Eye (tissue), 1 donor: ENCODE data around the gene IFNAR1.
"Not testable (repeated sequence)": the region's sequence is repeated elsewhere in the genome, so short reads cannot be mapped to it uniquely, and the experiment has no call there.

Source experiments
- DNase-seq: peaks from one replicate; pipeline ENCODE4 v3.0.0-alpha.2; 2015

Gene IFNAR1

DNA sequence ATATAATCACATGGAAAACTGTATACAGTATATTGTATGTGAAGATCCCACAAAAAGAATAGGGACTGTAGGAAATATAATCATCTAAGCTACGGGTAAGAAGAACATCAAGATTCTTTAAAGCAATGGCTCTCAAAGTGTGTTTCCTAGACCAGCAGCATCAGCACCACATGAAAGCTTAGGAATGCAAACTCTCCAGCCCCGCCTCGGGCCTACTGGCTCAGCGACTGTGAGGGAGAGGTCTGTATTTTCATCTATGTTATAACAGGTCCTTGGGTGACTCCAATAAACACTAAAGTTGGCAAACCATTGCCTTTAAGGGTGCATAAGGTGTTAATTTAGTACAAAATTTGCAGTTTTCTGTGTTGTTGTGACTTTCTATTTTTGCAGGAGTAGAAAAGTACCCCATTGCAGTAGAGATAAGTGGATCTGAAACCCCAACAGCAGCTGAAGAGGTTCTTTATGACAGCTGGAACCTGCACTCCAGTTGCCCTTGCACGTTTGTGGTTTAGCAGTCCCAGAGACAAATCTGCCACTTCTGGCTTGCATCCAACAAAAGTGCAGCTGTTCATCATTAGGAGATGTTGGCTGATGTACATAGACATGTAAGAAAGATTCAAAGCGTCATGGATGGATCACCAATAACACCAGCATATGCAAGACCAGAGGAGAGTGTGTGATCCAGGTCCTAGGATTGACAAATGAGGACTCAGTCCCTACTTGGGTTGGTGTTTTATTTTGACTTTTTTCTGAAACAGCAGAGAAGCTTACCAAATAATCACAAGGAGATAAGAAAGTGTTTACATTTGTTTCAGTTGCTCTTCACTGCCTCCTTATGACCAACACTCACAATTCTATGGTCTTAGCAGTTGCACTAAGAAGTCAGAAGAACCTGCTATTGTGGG is 15.9 kb upstream of the IFNAR1 start:
- peak; percentile 68 for DNase-seq

DNA sequence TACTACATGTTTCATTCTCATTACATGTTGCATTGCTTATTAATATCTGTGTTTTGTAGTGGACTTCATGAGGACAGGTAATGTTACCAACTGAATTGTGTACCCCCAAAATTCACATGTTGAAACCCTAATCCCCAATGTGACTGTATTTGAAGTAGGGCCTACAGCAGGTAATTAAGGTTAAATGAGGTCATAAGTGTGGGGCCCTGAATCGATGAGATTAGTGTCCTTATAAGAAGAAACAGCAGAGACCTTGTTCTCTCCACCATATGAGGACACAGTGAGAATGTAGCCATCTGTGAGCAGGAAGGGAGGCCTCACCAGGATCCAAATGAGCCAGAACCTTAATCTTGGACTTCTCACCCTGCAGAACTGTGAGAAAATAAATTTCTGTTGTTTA is 15.0 kb upstream of the IFNAR1 start:
- DNase-seq, result no peak

DNA sequence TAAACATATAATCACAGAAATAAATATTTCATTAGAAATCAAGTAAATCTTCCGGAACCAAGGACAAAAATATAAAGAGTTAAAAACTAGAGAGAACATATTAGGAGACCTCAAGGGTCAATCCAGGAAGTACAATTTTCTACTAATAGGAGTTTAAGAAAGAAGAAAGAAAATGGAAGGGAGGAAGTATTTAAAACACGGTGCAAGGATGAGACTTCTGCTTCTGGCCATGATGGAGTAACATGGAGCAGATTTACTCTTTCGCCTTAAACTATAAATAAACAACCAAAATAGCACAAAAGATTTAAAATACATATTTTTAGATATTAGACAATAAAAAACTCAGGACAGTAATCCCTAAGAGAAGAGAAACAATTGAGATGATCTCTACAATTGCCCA is 12.6 kb upstream of the IFNAR1 start:
- DNase-seq, result no peak

DNA sequence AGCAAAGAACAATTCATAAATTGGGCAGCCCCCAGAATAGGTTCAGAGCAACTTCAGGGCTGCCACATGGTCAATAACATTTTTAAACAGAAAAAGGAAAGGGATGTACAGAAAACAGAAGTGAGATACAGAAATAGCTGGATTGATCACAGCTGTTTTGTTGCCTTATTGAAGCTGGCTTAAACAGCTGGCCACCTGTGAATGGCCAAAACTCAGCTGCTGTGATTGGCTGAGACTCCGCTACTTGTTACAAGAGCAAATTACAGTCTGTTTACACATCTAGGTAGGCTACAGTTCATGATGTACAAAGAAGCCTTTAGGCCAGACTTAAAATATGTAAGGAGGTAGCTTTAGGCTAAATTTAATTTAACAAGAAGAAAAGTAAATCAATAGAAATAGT is 11.6 kb upstream of the IFNAR1 start:
- no peak for DNase-seq

DNA sequence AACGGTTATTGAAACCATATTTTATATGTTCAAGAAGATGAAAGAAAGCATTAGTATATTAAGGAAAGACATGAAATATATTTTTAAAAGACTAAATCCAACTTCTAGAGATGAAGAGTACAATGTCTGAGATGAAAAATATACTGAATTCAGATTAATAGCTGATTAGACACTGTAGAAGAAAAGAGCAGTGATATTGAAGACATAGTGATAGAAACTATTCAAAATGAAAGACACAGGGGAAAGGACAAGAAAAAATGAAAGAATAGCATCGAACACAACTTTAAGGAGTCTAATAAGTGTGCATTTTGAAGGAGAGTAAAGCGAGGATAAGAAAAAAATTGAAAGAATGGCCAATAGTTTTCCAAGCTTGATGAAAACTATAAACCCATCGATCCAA is 11.2 kb upstream of the IFNAR1 start:
- DNase-seq, result no peak

DNA sequence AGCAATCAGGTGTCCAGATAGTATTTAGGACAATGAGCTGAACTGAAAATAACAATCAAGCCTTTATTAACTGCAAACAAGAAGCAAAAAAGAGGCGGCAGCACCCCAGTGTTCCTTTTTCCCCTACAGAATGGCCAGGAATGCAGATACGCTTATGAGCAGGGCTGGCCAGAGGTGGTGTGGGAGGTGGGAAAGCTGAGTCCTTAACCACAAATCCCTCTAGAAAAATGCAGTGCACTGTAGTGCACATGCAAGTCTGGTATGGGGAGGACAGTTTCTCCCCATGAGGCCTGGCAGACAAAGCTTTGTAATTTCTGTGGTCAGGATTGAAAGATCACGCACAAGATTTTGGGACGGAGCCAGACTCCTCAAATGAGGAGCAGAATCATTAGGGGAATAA is 10.7 kb upstream of the IFNAR1 start:
- DNase-seq, result no peak

DNA sequence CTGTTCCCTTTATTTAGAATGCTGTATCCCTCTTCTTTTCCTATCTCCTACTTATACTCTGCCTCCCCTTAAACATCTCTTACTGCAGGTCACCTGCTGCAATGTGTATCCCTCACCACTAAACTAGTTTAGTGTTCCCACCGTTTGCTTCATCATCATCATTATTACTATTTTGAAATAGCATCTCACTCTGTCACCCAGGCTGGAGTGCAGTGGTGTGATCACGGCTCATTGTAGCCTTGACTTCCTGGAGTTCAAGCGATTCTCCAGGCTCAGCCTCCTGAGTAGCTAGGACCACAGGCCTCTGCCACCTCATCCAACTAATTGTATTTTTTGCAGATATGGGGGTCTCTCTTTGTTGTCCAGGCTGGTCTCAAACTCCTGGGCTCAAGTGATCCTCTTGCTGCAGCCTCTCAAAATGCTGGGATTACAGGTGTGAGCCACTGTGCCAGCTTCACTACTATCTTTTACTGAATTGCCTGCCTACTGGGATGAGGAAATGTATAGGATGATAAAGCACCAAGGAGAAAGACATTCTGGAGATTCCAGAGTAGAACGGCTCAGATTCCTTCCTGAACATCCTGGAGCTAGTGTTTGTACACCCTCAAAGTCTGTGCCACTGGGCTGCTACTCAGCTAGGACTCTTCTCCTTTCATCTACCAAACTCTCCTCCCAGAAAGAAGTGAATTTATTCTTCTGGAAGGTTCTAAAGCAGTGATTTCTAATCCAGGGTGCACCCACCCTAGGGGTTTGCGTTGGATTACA is 8.6 kb upstream of the IFNAR1 start:
- no peak for DNase-seq

DNA sequence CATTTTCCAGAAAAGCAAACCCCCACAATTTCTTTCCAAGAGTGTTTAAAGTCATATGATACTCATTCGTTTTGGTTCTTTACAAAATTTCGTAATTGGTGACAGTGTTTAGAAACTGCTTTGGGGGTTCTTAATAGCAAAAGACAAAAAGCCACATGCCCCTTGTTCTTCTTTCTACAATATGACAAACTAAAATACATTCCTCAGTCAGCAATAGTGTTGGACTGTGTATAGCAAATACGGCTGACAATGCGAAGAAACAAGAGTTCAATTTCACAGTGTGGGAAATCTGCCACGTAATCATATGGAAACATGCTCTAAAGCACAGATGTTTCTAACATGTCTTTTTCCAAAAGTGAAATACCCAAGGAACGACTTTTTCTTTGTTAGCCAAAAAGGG is 7.6 kb upstream of the IFNAR1 start:
- DNase-seq, result peak; percentile 64

DNA sequence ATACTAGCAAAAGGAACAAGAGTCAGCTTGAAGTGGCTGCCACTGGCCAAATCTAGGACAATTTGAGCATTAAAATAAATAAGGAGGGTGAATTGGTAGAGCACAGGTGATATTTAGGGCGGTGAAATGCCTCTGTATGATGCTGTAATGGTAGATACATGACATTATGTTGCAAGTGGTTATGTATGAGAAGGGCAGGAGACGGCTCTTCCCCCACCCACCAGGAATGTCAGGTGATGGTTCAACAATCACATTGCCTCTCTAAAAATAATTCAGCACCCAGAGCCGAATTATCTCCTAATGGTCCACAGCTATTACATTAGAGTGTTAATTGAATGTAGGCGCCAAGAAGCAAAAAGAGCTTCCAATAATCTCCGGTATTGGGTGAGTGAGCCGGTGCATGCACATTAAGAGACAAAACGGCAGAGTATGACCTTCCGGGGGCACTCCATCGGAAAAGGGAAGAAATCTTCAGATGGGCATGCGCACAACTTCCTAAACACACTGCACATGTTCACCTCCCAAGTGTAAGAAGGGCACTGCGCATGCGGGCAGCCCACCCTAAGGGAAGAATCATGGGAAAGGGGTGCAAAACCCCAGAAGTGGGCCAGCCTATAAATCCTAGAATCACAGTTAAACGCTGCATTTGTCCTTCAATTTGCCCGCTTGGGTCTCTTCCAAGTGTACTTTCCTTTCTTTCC is 6.8 kb upstream of the IFNAR1 start:
- no peak for DNase-seq

DNA sequence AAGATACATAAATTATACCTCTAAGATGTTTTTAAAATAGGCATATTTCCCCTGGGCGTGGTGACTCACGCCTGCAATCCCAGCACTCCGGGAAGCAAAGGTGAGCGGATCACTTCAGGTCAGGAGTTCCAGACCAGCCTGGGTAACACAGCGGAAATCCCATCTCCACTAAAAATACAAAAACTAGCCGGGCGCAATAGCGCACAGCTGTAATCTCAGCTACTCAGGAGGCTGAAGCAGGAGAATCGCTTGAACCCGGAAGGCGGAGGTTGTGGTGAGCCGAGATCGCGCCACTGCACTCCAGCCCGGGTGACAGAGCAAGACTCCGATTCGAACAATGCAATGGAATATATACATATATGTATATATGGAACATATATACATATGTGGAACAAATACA is 3.8 kb upstream of the IFNAR1 start:
- not testable (repeated sequence) for DNase-seq

DNA sequence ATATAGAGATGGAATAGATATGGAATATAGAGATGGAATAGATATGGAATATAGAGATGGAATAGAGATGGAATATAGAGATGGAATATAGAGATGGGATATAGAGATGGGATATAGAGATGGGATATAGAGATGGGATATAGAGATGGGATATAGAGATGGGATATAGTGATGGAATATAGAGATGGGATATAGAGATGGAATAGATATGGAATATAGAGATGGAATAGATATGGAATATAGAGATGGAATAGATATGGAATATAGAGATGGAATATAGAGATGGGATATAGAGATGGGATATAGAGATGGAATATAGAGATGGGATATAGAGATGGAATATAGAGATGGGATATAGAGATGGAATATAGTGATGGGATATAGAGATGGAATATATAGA is 1.2 kb upstream of the IFNAR1 start:
- DNase-seq, result not testable (repeated sequence)

DNA sequence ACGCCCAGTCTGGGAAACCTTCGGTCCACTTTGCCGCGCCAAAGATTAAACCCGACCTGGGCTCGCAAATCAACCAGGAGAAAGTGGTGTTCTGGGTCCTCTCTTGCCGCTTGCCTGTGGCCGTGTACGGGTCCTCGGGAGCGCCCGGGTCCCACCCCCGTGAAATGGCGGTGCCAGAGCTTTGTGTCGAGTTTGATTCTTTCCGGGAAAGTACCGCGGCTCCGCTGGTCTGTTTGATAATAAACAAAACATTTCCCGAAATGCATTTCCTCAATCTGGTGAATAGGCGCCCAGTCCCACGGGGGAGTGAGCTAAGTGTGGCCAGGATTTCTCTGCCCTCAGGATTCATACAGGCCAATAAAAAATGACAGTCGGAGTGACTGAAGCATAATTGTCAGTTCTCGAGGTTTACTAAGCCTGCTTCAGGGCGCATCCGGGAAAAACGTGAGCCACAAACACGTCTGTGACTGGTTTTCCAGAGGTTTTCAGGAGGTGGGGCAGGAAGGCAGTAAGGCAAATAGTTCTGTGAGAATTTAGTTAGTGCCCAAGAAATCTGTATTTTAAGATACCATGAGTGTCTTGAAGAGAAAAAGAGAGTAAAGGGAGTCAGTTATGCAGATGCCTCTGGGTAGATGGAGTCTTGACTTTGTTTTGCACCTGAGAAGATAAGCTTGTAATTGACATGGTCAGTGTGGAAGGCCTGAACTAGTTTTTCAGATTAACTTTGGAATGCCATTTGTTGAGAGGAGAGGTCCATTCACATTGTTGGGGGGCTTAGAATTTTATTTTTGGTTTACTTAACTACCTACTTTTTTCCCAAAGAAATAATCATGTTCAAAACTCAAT is 675 bp downstream of the IFNAR1 start:
- DNase-seq, result peak; percentile 92

DNA sequence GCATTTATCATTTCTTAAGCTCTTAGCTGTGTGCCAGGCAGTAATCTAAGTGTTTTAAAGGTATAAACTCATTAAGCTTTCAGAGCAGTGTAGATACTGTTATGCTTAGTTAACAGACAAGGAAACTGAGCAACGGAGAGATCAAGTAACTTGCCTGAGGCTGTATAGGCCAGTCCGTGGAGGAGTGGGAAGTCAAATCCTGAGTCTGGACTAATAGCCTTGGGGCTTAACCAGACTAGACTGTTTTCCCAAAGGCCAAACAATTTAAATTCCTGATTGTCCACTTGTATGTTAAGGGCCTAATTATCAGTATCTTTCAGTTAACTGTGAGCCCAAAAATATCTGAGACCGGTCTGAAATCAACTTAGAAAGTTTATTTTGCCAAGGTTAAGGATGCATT is 2.6 kb downstream of the IFNAR1 start:
- DNase-seq, result no peak

DNA sequence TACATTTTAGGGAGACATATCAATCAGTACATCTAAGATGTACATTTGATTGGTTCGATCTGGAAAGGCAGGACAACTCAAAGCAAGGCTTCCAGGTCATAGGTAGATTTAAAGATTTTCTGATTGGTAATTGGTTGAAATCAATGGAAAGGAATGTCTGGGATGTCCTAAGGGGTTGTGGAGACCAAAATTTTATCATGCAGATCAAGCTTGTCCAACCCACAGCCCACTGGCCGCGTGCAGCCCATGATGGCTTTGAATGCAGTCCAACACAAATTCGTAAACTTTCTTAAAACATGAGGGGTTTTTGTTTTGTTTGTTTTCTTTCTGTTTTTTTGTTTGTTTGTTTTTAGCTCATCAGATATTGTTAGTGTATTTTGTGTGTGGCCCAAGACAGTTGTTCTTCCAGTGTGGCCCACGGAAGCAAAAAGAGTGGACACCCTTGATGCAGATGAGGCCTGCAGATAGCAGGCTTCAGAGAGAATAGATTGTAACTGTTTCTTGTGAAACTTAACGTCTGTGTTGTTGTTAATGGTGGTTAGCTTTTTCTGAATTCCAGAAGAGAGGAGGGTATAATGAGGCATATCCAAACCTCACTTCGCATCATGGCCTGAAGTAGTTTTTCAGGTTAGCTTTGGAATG is 3.1 kb downstream of the IFNAR1 start:
- no peak for DNase-seq

DNA sequence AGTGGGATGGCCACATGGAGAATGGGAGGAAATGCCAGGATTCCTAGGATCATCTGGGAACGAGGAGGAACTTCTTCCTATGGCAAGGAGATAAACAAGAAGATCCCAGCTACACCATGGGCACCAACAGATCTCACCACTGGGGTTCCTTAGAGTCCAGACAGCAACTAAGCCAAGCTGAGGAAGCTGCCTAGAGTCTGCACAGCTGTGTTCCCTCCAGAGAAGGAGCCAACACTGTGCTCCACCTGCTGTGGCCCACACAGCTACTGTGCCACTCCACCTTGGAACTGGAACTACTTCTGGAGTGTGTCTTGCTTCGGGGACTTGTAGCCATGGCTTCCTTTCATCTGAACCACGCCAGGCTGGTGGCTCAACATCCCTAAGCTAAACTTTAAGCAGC is 6.0 kb downstream of the IFNAR1 start:
- DNase-seq, result no peak

DNA sequence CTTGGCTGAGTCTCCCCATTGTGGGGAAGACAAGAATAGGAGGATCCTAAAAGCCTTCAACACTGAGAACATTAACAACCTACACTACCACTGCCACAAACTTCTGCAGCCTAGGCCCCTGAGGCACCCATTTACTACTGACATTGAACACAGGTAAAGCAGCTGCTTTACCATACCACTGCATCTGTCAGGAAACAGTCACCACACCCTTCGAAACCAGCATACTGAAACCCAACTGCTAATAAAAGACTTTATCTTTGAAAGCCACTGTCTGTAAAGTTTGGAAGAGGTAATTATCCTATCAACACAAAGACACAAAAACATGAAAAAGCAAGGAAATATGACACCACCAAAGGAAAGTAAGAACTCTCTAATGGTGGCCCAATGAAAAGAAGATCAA is 7.4 kb downstream of the IFNAR1 start:
- no peak for DNase-seq

DNA sequence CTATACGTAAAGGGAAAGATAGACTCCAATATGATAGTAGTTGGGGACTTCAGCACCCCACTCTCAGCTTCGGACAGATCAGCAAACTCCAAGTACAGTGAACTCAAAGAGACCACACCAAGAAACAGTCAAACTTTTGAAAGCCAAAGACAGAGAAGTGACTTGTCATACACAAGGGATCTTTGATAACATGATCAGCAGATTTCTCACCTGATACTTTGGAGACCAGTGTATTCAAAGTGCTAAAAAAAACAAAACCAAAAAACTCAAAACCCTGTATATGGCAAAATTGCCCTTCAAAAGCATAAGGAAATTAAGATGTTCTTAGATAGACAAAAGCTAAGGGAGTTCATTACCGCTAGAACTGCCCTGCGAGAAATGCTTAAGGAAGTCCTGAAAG is 9.4 kb downstream of the IFNAR1 start:
- no peak for DNase-seq

DNA sequence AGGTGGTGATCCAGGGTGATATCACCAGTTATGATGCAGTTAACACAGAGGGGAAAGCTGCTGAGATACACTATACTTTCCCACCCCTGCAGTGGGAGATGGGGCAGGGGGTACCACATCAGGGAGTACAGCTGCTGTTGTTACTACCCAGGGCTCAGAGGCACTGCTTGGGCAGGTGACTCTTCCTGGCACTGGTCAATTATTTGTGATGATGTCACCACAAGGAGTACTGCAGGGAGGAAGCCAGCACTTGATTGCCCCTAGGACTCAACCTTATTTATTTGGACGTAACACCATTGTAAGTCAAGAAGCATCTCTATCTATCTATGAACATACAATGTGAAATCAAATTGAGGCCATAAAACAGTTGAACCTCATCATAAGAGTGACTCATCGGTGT is 10.1 kb downstream of the IFNAR1 start:
- DNase-seq, result no peak

DNA sequence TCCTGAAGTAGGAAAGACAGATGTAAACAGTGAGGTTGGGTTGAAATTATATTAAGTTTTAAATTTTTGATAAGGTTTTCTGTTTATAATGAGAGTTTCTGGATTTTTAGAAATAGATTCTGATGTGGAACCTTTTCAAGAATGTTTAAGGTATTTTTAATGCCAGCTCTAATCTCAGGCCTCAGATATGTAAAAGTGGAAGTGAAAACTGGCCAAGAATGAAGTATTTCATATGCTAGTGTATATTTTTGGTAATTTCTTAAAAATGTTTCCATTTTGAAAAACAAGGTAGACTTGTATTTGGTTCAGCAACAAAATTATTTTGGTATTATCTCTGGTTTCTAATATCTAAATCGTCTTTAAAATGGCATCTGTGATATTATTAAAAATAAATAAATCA is 14.4 kb downstream of the IFNAR1 start:
- DNase-seq, result no peak

DNA sequence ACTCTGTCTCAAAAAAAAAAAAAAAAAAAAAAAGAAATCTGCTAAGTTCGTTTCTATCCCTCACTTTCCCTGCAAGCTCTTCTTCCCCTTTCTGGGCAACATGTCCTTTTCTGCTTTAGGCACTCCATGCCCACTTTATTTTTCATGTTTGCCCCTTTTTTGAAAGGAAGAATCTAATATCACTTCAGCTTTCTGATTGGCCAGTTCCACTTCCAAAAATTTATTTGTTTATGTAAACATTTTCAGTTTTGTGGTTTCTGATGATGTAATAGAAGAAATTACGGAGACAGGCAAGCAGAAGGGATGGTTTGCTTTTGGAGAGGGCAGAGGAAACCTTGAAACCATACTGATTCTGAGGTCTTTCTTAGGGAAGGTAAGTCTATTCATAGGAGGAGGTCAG is 15.1 kb downstream of the IFNAR1 start:
- DNase-seq, result no peak

DNA sequence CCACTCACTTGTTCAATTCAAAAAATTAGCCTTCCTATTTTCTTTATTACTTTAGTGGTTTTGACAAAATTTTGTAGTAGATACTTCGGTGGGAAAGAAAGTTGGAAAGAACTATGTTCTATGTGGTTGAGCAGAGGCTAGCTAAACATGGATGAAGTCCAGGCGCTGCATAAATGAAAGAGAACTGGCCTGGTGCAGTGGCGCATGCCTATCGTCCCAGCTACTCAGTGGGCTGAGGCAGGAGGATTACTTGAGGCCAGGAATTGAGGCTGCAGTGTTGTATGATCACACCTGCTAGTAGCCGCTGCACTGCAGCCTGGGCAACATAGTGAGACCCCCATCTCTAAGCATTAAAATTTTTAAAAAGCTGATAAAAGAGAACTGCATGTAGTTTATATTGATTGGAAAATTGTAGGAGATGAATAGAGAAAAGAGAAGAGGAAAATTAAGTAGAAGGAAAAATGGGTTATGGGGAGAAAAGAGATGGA is 21.0 kb downstream of the IFNAR1 start:
- DNase-seq, result no peak

DNA sequence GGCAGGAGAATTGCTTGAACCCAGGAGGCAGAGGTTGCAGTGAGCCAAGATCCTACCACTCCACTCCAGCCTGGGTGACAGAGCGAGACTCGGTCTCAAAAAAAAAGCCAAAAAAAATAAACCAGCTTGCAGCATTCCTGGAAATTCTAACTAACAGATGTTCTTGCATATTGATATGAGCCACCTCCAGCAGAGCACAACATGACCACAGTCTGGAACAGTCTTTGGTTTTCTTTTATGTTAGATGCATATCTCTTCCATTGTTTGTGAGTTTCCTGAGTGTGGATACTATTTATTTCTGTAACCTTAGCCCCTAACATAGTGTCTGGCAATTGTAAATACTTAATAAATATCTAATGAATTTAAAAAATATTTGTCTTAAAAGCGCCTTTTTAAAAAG is 23.9 kb downstream of the IFNAR1 start:
- DNase-seq, result no peak
